ENCODE results near the gene IMMP2L.

IMMP2L gene

GRCh38 chr7:110929480-110930249 is 632.6 kb downstream of the IMMP2L start:
- no peak for DNase-seq (ENCODE audit: low read depth)

GRCh38 chr7:110922906-110923305 is 639.4 kb downstream of the IMMP2L start:
- DNase-seq (ENCODE audit: low read depth): no peak

- no peak for DNase-seq (ENCODE audit: low read depth)
Measured at GRCh38 chr7:110921595-110922151, 640.6 kb downstream of the IMMP2L start.

- DNase-seq (ENCODE audit: low read depth): no peak
Measured at GRCh38 chr7:110918949-110919548, 643.2 kb downstream of the IMMP2L start.

GRCh38 chr7:110914263-110914662 is 648.0 kb downstream of the IMMP2L start:
- DNase-seq (ENCODE audit: low read depth): no peak

- DNase-seq (ENCODE audit: low read depth): no peak
Measured at GRCh38 chr7:110911632-110912031, 650.7 kb downstream of the IMMP2L start.

- no peak for DNase-seq (ENCODE audit: low read depth)
Measured at GRCh38 chr7:110909117-110909516, 653.2 kb downstream of the IMMP2L start.

- no peak for DNase-seq (ENCODE audit: low read depth)
Measured at GRCh38 chr7:110905773-110906566, 656.3 kb downstream of the IMMP2L start.

- no peak for DNase-seq (ENCODE audit: low read depth)
Measured at GRCh38 chr7:110898516-110898915, 663.8 kb downstream of the IMMP2L start.

- no peak for DNase-seq (ENCODE audit: low read depth)
Measured at GRCh38 chr7:110897538-110897937, 664.8 kb downstream of the IMMP2L start.

- no peak for DNase-seq (ENCODE audit: low read depth)
Measured at GRCh38 chr7:110894111-110894510, 668.2 kb downstream of the IMMP2L start.

- DNase-seq (ENCODE audit: low read depth): no peak
Measured at GRCh38 chr7:110891197-110891596, 671.1 kb downstream of the IMMP2L start.

- no peak for DNase-seq (ENCODE audit: low read depth)
Measured at GRCh38 chr7:110890101-110890500, 672.2 kb downstream of the IMMP2L start.

- DNase-seq (ENCODE audit: low read depth): no peak
Measured at GRCh38 chr7:110889335-110889734, 673.0 kb downstream of the IMMP2L start.

- DNase-seq (ENCODE audit: low read depth): no peak
Measured at GRCh38 chr7:110888641-110889040, 673.7 kb downstream of the IMMP2L start.

GRCh38 chr7:110885474-110885873 is 676.8 kb downstream of the IMMP2L start:
- DNase-seq (ENCODE audit: low read depth): no peak

- no peak for DNase-seq (ENCODE audit: low read depth)
Measured at GRCh38 chr7:110881721-110882120, 680.6 kb downstream of the IMMP2L start.

GRCh38 chr7:110880971-110881370 is 681.3 kb downstream of the IMMP2L start:
- DNase-seq (ENCODE audit: low read depth): no peak

- no peak for DNase-seq (ENCODE audit: low read depth)
Measured at GRCh38 chr7:110877016-110877415, 685.3 kb downstream of the IMMP2L start.

- DNase-seq (ENCODE audit: low read depth): no peak
Measured at GRCh38 chr7:110875346-110875745, 686.9 kb downstream of the IMMP2L start.

GRCh38 chr7:110871856-110872255 is 690.4 kb downstream of the IMMP2L start:
- DNase-seq (ENCODE audit: low read depth): no peak

- no peak for DNase-seq (ENCODE audit: low read depth)
Measured at GRCh38 chr7:110870926-110871325, 691.4 kb downstream of the IMMP2L start.

GRCh38 chr7:110868458-110868857 is 693.8 kb downstream of the IMMP2L start:
- DNase-seq (ENCODE audit: low read depth): no peak
